B cell (primary cell): ENCODE results near the gene GPD1.

Experiments
- CTCF ChIP-seq: fragments of 200-600 bp; IDR thresholded peaks from one replicate; pipeline ENCODE4 v1.8.0; 2022; ENCODE audit warnings: antibody characterized with exemption, mild to moderate bottlenecking
- EZH2 ChIP-seq: IDR thresholded peaks from 2 replicates; pipeline ENCODE4 v1.6.1; 2012; ENCODE audit warnings: borderline replicate concordance, low read depth, mild to moderate bottlenecking, moderate library complexity, low read length; ENCODE audit not compliant: insufficient read depth, poor library complexity, severe bottlenecking

GRCh38 chr12:50127546-50127945, 23.7 kb downstream of the GPD1 start:
- TF ChIP-seq CTCF, result no peak
- TF ChIP-seq EZH2, result no peak
